Subcutaneous adipose tissue (tissue), 4 donors: ENCODE data around the gene CANX. TPM values are rescaled to one million over a fixed set of nuclear protein-coding genes. Genes with fewer than 3 reads are reported as not detected.

Experiments
- CTCF ChIP-seq: fragments of 450-650 bp; IDR thresholded peaks from one replicate; pipeline ENCODE4 v1.5.1; 2016; ENCODE audit warnings: low read depth, mild to moderate bottlenecking, control low read depth, antibody characterized with exemption, moderate library complexity
- total RNA-seq, 4 donors: library from RNA; depleted of rRNA; stranded (reverse); fragments of >200 nt; gene quantifications; one replicate each; pipeline ENCODE4 v1.1.0, GENCODE V29; 2016

CANX gene, protein sequence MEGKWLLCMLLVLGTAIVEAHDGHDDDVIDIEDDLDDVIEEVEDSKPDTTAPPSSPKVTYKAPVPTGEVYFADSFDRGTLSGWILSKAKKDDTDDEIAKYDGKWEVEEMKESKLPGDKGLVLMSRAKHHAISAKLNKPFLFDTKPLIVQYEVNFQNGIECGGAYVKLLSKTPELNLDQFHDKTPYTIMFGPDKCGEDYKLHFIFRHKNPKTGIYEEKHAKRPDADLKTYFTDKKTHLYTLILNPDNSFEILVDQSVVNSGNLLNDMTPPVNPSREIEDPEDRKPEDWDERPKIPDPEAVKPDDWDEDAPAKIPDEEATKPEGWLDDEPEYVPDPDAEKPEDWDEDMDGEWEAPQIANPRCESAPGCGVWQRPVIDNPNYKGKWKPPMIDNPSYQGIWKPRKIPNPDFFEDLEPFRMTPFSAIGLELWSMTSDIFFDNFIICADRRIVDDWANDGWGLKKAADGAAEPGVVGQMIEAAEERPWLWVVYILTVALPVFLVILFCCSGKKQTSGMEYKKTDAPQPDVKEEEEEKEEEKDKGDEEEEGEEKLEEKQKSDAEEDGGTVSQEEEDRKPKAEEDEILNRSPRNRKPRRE
- 100 to 1,000 TPM; 304 to 430 (median 379) TPM for total RNA-seq

GRCh38 chr5:179698935-179699615 lies at the start of gene CANX:
Gene CANX (plus strand): TSS chr5:179698967. CDS start chr5:179705682, 6,715 bp downstream.
- TF ChIP-seq CTCF: no peak

DNA sequence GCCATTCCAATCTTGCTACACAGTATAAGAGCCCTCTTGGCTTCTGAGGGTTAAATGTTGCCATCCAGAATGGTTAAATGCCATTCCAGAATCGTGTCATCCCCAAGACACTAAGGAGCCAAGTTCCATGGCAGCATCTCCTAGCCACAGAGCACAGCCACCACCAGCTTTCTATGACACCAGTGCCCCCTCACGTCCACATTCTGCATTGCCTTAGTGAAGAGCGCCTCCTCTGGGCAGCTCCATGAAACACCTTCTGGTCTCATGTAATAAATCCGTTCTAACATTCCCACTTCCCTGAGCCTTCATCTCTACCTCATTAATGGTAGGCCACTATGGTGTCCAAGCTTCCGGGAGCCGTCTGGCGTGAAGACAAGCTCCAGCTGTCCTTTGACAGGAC lies 30.4 kb upstream of the CANX start:
- TF ChIP-seq CTCF: no peak

- TF ChIP-seq CTCF: no peak
Measured at GRCh38 chr5:179678223-179679013, 20.3 kb upstream of the CANX start.

DNA sequence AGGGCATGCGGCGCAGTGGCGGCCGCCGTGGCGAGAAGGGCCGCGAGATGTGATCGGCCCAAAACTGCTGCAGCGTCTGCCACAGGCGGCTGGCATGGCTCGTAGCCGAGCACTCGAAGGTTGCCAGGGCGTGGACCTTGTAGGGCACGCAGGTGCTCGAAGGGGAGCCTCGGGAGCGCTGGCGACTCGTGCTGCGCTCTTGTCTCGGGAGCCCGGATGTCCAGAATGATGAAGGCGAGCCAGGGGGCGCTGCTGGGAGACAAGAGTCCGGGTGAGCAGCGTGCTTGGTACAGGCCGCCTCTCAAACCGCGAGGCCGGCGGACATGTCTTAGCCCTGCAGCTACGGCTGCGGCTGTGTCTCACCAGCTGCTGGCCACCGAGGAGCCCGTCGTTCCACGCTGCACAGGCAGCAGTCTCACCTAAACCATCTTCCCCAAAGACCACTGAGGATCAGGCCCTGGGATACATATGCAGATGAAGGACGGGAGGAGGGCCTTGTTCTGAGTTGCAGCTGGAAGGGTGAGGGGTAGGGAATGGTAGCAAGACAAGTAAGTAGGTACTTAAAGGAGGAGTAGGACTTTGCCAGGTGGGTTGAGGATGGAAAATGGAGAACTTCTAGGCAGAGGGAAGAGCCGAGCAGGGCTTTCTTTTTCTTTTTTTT lies 19.6 kb upstream of the CANX start:
- no peak for TF ChIP-seq CTCF

DNA sequence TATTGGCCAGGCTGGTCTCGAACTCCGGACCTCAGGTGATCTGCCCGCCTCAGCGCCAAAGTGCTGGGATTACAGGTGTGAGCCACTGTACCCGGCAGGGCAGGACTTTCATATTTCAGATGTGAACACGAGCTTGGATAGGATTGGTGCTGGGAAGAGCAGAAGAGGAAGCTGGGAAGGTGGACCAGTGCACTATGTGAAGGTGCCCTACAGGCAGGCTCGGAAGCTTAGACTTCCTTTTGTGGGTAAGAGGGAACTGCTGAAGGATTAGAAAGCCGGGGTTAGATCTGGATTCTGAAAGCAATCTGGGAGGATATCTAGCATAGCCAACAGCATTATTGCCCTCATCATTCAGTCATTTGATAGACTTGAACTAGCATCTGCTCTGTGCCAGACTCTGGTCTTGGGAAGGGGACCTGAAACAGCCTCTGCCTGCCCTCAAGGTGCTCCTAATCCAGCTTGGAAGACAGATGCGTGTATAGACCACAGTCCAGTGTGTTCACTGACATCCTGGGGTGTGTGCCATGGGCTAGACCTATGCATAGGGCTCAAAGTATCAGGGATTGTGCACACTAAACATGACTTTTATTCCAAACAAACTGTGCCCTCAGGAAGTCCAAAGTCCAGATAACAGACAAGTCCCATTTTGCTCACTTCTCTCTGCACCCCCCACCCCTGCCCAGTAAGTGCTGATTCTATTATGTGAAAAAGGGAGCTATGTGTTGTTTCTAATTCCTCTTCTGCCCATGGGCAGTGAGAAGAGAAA lies 18.6 kb upstream of the CANX start:
- no peak for TF ChIP-seq CTCF

- no peak for TF ChIP-seq CTCF
Measured at GRCh38 chr5:179680780-179681401, 17.9 kb upstream of the CANX start, which contains the start of gene CBY3. Gene CBY3 (minus strand): TSS chr5:179681034. CDS start chr5:179680918, 116 bp downstream.
